IMR-90 (cell line): ENCODE data around the gene CTNNA2.

Experiments
- CEBPB ChIP-seq: IDR thresholded peaks from 2 replicates; pipeline ENCODE4 v1.6.1; 2012; ENCODE audit warnings: low read depth, low read length, improper control_type of control experiment
- MAFK ChIP-seq: IDR thresholded peaks from 2 replicates; pipeline ENCODE4 v1.6.1; 2012; ENCODE audit warnings: low read depth, low read length, improper control_type of control experiment
- MAZ ChIP-seq: IDR thresholded peaks from 2 replicates; pipeline ENCODE4 v1.6.1; 2012; ENCODE audit warnings: low read depth, mild to moderate bottlenecking, low read length, improper control_type of control experiment, moderate library complexity, borderline replicate concordance
- MXI1 ChIP-seq: IDR thresholded peaks from 2 replicates; pipeline ENCODE4 v1.6.1; 2012; ENCODE audit warnings: low read depth, mild to moderate bottlenecking, low read length, moderate library complexity, borderline replicate concordance
- POLR2A ChIP-seq: IDR thresholded peaks from 2 replicates; pipeline ENCODE4 v1.6.1; 2012; ENCODE audit warnings: mild to moderate bottlenecking, low read depth, low read length
- TF ChIP-seq, protein P1 (sequence below): conservative IDR thresholded peaks from 2 replicates; pipeline ENCODE4 v1.5.1; 2012; ENCODE audit warnings: mild to moderate bottlenecking, low read depth, low read length, improper control_type of control experiment
- TF ChIP-seq, protein P2 (sequence below): fragments of 150-350 bp; IDR thresholded peaks from 2 replicates; pipeline ENCODE4 v1.6.1; 2016; ENCODE audit warnings: low read depth, mild to moderate bottlenecking, low read length, moderate library complexity, borderline replicate concordance
- TF ChIP-seq, protein P3 (sequence below): fragments of 150-350 bp; IDR thresholded peaks from 2 replicates; pipeline ENCODE4 v1.6.1; 2017; ENCODE audit warnings: mild to moderate bottlenecking, antibody characterized with exemption, low read length, low read depth

DNA sequence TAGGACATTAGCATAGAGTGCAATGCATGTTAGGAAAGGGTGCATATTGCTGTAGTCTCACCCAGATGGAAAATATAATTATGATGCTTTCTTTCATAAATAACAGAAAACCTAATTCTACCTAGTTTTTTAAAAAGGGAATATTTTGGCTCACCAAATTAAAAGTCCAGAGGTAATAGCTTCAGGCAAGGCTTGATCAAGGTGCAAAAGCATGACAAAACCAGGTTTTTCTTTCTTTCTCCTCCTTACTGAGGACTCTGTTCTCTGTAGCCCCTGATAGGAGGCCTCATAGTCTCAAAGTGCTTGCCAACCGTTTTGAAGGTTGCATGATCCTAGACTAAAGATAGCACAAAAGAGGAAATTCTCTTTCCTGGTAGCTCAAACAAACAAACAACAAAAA is 349.9 kb downstream of the CTNNA2 start:
- TF ChIP-seq, protein P1, sequence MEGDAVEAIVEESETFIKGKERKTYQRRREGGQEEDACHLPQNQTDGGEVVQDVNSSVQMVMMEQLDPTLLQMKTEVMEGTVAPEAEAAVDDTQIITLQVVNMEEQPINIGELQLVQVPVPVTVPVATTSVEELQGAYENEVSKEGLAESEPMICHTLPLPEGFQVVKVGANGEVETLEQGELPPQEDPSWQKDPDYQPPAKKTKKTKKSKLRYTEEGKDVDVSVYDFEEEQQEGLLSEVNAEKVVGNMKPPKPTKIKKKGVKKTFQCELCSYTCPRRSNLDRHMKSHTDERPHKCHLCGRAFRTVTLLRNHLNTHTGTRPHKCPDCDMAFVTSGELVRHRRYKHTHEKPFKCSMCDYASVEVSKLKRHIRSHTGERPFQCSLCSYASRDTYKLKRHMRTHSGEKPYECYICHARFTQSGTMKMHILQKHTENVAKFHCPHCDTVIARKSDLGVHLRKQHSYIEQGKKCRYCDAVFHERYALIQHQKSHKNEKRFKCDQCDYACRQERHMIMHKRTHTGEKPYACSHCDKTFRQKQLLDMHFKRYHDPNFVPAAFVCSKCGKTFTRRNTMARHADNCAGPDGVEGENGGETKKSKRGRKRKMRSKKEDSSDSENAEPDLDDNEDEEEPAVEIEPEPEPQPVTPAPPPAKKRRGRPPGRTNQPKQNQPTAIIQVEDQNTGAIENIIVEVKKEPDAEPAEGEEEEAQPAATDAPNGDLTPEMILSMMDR = no peak
- TF ChIP-seq, protein P2, sequence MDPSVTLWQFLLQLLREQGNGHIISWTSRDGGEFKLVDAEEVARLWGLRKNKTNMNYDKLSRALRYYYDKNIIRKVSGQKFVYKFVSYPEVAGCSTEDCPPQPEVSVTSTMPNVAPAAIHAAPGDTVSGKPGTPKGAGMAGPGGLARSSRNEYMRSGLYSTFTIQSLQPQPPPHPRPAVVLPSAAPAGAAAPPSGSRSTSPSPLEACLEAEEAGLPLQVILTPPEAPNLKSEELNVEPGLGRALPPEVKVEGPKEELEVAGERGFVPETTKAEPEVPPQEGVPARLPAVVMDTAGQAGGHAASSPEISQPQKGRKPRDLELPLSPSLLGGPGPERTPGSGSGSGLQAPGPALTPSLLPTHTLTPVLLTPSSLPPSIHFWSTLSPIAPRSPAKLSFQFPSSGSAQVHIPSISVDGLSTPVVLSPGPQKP = no peak
- no peak for TF ChIP-seq POLR2A
- no peak for TF ChIP-seq MAFK
- no peak for TF ChIP-seq CEBPB
- TF ChIP-seq, protein P3, sequence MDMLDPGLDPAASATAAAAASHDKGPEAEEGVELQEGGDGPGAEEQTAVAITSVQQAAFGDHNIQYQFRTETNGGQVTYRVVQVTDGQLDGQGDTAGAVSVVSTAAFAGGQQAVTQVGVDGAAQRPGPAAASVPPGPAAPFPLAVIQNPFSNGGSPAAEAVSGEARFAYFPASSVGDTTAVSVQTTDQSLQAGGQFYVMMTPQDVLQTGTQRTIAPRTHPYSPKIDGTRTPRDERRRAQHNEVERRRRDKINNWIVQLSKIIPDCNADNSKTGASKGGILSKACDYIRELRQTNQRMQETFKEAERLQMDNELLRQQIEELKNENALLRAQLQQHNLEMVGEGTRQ = no peak
- TF ChIP-seq MAZ = no peak
- no peak for TF ChIP-seq MXI1
